HL-60/S4 (cell line): ENCODE measurements around the gene SOX11.
"Not testable (repeated sequence)": the region's sequence is repeated elsewhere in the genome, so short reads cannot be mapped to it uniquely, and the experiment has no call there.

Experiments used
- in situ Hi-C: fragments of 300-500 bp; cut with MboI; formaldehyde crosslinking; loops from 2 replicates; pipeline ENCODE4 v1.14.3; 2022; ENCODE audit warnings: low sequenced_read_pairs

SOX11 gene

GRCh38 chr2:5691985-5692529 lies at the start of gene SOX11:
Gene SOX11, plus strand, starts transcription at chr2:5692384. Its CDS starts 338 bp downstream, at chr2:5692722.
- in situ Hi-C loops = no loop called here

GRCh38 chr2:5652734-5653133 lies 39.5 kb upstream of the SOX11 start:
- in situ Hi-C loops = not testable (repeated sequence)

- in situ Hi-C loops = not testable (repeated sequence)
Observed at GRCh38 chr2:5653756-5654155, 38.4 kb upstream of the SOX11 start.

GRCh38 chr2:5657231-5657630 lies 35.0 kb upstream of the SOX11 start:
- in situ Hi-C loops = no loop called here

- in situ Hi-C loops = no loop called here
Observed at GRCh38 chr2:5660591-5660990, 31.6 kb upstream of the SOX11 start.

GRCh38 chr2:5661362-5661761 lies 30.8 kb upstream of the SOX11 start:
- in situ Hi-C loops = no loop called here

GRCh38 chr2:5664278-5664681 lies 27.9 kb upstream of the SOX11 start:
- in situ Hi-C loops = no loop called here

- in situ Hi-C loops = no loop called here
Observed at GRCh38 chr2:5665066-5665465, 27.1 kb upstream of the SOX11 start.

GRCh38 chr2:5666798-5667197 lies 25.4 kb upstream of the SOX11 start:
- in situ Hi-C loops = no loop called here

- in situ Hi-C loops = not testable (repeated sequence)
Observed at GRCh38 chr2:5667655-5668054, 24.5 kb upstream of the SOX11 start.

GRCh38 chr2:5668682-5669250 lies 23.4 kb upstream of the SOX11 start:
- in situ Hi-C loops = no loop called here

- in situ Hi-C loops = no loop called here
Observed at GRCh38 chr2:5672749-5673144, 19.4 kb upstream of the SOX11 start.

- in situ Hi-C loops = no loop called here
Observed at GRCh38 chr2:5673145-5674025, 18.8 kb upstream of the SOX11 start.

GRCh38 chr2:5674026-5674340 lies 18.2 kb upstream of the SOX11 start:
- in situ Hi-C loops = no loop called here

GRCh38 chr2:5677133-5677532 lies 15.1 kb upstream of the SOX11 start:
- in situ Hi-C loops = no loop called here

GRCh38 chr2:5683471-5683870 lies 8.7 kb upstream of the SOX11 start:
- in situ Hi-C loops = no loop called here

- in situ Hi-C loops = no loop called here
Observed at GRCh38 chr2:5685225-5685624, 7.0 kb upstream of the SOX11 start.

- in situ Hi-C loops = no loop called here
Observed at GRCh38 chr2:5686068-5686467, 6.1 kb upstream of the SOX11 start.

GRCh38 chr2:5686536-5686935 lies 5.6 kb upstream of the SOX11 start:
- in situ Hi-C loops = no loop called here

GRCh38 chr2:5689750-5690149 lies 2.4 kb upstream of the SOX11 start:
- in situ Hi-C loops = no loop called here

- in situ Hi-C loops = no loop called here
Observed at GRCh38 chr2:5690286-5690685, 1.9 kb upstream of the SOX11 start.

GRCh38 chr2:5690718-5691220 lies 1.4 kb upstream of the SOX11 start:
- in situ Hi-C loops = no loop called here
